Stimulated activated CD4-positive, alpha-beta T cell treated with anti-CD3 and anti-CD28 coated beads, TNF-alpha, amount 100 ng/mL, for 4 hours (primary cell): Measurements from ENCODE around the gene DENND4A.
"Not testable (repeated sequence)": the region's sequence is repeated elsewhere in the genome, so short reads cannot be mapped to it uniquely, and the experiment has no call there.

Experiments
- DNase-seq, 3 experiments: peaks; one replicate each; pipeline ENCODE4 v3.0.0-alpha.2; 2020; ENCODE audit warnings: low read depth in 3 of 3

DENND4A gene

DNA sequence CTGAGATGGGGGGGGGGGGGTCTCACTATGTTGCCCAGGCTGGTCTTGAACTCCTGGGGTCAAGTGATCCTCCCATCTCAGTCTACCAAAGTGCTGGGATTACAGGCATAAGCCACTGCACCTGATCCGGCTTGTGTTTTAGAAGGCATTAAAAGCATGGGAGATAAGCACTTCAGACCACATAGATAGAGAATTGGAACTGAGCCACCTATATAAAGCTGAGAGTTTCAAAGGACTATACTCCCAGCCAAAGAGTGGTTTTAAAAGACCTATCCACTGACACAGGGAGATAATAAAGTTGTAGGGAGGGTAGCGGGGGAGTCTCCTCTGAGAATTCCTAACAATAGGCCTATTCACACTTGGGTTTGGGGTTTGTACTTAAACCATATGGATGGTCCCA, 34.8 kb downstream of the DENND4A start:
- DNase-seq = no peak

DNA sequence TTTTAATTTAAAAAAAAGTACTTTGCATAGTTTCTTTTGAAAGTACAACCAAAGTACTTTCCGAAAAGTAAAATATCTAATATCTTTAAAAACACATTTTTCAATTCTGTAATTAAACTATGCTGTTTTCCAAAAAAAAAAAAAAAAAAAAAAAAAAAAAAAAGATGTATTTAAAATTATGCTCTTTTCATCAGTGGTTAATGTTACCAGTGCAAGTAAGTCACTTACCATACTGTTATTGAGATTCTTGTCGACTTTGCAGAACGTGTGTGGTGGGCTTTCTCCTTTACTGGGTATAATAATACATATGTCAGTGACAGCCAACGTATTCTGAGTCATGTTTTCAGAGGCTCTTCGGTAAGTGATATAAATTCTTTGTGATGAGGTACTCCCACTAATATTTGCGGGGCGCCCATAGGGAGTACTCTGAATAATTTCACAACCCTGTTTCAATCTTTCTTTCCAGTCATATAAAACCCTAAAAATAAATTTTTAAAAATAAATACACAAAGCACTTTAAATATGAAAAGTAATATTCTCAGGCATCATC, 39.9 kb downstream of the DENND4A start:
- no peak for DNase-seq

DNA sequence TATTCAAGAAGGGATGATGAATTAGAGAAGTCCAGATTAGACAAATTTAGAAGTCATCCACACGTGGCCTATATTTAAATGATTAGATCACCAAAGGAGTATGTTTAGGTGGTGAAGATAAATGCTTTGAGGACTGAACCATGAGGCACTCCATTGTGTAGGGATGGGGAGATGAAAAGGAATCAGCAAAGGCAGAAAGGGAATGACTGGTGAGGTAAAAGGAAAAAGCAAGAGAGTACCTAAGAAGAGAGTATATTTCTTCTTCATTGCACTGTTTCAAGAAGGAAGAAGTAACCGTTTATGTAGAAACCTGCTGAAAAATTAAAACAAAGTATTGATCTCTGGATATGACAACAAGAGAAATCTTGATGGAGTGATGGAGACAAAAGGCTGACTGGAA, 40.7 kb downstream of the DENND4A start:
- DNase-seq = no peak

DNA sequence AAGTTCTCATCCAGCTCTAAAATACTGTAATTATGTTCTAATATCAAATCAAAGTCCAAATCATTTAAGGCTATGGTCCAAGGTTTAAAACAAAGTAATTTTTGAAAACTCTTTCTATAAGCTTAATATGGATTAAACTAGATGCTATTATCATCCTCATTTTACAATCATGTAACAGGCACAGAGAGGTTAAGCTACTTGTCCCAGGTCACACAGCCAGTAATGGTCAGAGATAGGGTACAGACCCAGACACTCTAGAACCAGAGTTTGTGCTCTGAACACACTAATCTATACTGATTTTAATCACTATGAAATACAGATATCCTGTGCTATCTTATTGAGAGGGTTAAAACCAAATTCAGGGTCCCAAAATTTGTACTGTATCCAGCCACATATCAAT, 44.8 kb downstream of the DENND4A start:
- DNase-seq = no peak

DNA sequence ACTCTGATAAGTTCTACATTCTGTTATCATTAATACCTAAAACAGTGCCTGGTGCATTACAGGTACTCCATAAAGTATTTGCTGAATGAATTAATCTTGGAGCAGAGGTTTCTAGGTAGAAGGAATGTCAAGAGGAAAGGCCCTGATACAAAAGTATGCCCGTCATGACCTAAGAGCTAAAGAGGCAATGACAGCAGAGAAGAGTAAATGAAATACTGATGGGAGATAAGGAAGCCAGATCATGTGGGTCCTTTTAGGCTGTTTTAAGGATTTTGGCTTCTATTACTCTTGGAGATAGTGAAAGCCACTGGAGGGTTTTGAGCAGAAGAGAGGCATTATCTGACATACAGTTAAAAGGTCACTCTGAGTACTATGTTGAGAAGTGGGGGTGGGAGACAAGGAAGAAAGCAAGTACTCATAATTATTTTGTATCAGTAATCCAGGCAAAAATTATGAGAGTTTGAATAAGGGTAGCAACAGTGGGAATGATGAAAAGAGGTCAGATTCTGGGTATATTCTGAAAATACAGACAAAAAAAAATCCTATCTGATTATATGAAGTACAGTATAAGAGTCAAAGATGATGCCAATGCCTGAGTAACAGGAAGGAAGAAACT, 48.3 kb downstream of the DENND4A start:
- no peak for DNase-seq

DNA sequence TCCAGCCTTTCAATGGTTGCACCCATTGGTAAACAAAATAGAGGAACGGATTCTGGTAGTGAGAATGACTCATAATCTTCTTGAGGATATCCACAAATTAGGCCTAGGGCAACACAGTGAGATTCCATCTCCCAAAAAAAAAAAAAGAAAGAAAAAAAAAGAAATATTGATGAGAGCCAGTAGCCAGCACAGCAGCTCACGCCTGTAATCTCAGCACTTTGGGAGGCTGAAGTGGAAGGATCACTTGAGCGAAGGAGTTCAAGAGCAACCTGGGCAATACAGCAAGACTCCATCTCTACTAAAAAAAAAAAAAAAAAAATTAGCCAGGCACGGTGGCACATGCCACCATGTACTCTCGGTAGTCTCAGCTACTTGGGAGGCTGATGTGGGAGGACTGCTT, 51.9 kb downstream of the DENND4A start:
- DNase-seq = no peak

DNA sequence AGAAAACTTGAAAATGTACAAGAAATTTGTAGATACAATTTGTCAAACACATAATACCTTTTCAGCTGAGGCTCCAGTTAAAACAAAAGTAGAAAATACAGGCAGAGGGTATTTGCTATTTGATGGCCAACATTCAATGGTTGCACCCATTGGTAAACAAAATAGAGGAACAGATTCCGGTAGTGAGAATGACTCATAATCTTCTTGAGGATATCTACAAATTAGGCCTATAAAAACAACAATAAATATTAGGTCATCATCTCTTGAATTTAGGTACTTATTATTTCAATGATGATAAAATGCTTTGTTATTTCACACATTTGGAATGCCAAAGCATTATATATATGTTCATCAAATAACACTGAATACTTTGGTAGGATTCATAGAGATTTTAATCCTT, 53.4 kb downstream of the DENND4A start:
- no peak for DNase-seq

DNA sequence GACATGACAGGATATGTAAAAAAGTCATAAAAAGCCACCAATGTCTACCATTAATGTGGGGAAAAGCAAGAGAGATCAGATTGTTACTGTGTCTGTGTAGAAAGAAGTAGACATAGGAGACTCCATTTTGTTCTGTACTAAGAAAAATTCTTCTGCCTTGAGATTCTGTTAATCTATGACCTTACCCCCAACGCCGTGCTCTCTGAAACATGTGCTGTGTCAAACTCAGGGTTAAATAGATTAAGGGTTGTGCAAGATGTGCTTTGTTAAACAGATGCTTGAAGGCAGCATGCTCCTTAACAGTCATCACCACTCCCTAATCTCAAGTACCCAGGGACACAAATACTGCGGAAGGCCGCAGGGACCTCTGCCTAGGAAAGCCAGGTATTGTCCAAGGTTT, 58.5 kb downstream of the DENND4A start:
- DNase-seq = not testable (repeated sequence)

DNA sequence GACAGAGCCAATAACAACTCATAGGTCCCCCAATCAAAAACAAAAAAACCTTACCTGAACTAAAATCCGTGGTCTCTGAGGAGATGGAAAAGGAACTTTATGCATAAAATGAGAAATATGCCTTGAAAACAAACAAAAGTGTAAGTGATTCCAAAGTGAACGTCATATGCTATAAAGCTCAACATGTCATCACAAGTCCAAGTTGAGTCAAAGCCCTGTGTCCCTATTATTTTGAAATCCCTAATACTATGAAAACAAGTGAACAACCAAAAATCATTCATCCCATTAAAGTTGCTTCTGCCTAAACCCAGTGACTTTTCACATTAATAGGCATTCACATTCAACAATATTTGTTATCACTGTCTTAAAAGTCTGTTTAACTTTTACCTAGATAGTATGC, 59.4 kb downstream of the DENND4A start:
- DNase-seq = no peak

DNA sequence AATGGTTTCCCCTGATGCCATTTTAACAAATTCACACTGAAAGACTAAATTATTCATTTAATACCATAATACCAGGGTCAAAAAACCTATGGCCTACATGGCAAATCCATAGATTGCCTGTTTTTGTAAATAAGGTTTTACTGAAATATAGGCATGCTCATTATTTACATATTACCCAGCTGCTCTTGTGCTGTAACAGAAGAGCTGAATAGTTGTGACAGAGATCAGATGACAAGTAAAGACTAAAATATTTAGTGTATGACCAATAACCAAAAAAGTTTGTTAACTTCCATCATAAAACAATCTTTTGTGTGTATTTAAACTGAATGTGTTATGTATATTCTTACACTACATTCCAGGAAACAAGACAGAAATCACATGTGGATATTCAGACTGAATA, 60.2 kb downstream of the DENND4A start:
- DNase-seq = no peak

DNA sequence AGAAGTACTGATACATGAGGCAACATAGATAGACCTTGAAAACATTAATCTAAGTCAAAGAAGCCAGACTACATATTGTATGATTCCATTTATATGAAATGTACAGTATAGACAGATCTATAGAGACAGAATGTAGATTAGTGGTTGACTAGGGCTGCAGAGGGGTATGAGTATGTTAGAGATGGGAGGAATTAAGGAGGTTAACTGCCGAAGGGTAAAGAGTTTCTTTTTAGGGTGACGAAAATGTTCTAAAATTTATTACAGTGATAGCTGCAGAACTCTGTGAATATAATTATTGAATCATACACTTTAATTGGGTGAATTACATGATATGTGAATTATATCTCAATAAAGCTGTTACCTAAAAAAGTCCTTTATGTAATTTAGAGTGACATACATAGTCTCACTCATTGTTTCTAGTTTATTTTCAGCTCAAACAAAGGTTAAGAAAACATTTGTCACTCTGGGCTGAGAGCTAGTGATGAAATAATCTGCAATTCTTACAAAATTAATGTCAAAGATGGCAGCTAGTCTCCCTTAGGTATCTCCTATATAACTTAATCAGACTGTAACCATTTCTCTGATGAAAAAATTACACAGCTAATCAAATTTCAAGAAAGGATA, 61.4 kb downstream of the DENND4A start:
- DNase-seq = no peak

DNA sequence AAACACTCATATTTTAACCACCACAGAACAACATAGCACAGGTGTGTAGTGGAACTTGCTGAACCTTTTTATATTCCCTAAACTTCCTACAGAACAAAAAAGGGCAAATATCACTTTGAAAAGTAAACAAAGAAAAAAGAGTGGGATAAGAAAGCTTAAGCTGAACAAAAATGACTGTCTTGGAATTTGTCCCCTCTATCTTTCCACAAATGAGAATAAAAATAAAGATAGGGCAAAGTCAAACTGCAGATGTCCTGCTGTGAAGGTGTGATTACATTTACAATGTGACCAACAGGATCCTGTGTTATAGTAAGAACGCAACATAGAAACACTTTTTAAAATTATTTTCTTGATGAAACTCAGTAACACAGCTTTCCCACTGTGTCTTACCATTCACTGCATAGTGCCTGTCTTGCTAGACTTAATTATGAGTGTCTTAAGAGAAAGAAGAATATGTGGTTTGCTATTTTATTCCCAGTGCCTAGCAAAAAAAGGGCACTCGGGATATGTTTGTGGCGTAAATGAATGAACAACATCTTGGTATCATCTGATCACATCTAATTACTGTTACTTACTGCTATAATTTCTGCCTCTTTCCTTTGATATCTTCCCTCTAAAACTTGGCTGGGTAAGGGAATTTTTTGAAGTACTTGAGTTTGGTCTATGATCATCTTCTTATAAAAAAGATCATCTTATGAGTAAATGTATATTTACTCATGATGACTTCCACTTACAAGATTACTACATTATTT, 67.5 kb downstream of the DENND4A start:
- no peak for DNase-seq

DNA sequence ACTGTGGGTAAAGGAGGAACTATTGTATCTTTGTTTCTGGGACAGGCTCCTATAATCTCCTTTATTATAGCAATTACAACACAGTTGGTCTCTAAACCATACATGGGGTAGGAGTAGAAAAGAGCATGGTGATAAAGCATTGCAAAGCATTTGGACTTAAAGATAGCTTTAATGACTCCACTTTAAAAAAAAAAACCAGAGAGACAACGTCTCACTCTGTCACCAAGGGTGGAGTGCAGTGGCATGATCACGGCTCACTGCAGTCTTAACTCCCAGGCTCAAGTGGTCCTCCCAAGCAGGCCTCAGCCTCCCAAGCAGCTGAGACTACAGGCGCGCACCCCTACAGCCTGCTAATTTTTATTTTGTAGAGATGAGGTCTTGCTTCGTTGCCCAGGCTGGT, 68.2 kb downstream of the DENND4A start:
- DNase-seq = no peak

DNA sequence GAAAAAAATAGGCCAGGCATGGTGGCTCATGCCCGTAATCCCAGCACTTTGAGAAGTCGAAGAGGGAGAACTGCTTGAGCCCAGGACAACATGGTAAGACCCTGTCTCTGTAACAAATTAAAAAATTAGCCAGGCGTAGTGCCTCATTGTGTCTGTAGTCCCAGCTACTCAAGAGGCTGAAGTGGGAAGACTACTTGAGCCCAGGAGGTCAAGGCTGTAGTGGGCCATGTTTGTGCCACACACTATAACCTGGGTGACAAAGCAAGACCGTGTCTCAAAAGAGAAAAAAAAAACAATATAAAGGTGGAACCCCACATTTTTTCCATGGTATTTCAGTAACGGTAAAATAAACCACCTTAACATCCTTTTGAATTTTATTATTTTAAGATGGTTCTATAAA, 69.9 kb downstream of the DENND4A start:
- no peak for DNase-seq

DNA sequence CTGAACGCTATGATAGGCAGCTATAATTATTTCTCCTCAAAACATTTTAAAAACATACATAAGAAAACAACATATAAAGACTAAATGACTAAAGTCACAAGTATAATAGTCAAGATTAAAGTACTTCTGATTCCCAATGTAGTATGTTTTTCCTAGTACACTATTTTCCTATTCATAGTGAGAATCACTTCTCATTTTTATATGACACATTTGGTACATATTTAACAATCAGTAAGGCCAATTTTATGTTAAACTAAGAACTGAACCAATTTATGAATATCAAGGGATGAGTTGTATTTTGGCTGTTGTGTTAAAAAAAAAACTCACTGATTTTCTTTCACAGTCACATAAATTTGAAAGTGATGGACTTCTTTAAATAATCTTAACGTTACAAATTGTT, 79.7 kb downstream of the DENND4A start:
- DNase-seq = no peak

DNA sequence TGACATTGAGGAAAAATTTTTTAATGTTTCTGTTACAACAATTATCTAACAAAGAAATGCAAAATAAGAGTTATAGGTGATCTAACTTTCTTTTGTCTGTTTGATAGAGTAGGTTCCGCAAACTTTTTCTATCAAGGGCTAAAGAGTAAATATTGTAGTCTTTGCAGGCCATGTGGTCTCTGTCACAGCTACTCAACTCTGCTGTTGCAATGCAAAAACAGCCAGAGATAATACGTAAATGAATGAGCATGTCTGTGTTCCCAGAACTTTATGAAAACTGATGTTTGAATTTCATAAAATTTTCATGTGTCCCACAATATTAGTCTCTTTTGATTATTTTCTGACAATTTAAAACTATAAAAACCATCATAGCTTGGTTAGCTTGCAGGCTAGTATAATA, 97.0 kb downstream of the DENND4A start:
- DNase-seq = no peak

DNA sequence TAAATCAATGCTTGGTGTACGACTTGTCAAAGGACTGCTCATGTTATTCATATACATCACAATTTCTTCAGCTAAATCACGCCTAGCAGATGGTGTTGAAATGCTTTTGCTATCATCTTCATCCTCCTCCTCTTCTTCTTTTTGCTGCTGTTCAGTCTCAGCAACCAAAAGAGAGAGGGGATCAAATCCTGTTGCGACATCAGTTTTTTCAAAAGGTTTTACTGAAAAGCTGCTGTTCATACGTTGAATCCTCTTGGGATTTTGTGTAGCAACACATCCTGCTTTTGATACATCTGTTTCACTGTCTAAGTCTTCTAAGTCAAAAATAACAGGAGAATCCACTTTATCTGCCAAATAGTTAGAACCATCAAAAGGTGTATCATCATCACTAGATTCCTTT, 101.3 kb downstream of the DENND4A start:
- no peak for DNase-seq

DNA sequence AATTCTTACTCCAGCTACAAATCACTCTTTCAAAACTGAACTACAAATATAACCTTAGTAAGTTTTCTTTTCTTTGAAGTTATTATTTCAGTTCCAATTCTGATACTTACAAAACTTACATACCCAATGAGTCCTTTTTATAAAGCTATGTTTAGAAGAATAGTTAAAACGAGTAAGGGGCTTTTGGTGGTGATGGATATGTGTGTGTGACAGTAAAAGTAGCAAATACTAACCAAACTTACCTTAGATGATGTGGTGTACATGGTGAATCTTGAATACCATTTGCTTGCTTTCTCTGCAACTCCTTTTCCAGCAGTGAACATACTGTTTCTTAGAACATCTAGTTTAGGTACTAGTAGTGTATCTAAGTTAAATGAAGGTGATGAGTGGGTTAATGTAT, 101.9 kb downstream of the DENND4A start:
- no peak for DNase-seq

DNA sequence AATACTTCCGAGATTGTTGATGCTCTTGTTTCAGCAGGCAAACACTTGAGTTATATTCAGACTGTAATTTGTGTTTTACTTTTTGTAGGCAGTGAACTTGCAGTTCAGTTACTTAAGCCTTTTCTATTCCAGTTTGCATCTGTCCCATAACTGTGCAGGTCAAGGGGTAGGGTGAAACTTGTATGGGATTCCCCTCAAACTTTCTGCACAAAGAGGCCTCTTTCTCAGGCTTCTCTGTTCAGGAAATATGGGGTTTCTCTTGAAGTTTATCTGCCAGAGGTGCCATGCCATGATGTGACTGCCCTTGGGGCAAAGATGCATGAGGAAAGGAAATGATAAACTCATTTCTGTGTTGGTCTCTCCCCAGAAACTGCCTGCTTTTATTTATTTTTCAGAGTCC, 103.6 kb downstream of the DENND4A start:
- no peak for DNase-seq

DNA sequence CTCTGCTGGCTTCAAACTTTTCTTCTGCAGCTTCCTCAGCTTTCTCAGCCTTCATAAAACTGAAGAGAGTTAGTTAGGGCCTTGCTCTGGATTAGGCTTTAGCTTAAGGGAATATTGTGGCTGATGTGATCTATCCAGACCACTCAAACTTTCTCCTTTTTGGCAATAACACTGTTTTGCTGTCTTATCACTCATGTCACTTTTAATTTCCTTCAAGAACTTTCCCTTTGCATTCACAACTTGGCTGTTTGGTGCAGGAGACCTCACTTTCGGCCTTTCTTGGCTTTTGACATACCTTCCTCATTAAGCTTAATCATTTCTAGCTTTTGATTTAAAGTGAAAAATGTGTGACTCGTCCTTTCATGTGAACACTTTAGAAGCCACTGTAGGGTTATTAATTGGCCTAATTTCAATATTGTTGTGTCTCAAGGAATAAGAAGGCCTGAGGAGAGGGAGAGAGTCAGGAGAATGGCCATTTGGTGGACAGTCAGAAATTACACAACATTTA, 109.6 kb downstream of the DENND4A start:
- DNase-seq = no peak

DNA sequence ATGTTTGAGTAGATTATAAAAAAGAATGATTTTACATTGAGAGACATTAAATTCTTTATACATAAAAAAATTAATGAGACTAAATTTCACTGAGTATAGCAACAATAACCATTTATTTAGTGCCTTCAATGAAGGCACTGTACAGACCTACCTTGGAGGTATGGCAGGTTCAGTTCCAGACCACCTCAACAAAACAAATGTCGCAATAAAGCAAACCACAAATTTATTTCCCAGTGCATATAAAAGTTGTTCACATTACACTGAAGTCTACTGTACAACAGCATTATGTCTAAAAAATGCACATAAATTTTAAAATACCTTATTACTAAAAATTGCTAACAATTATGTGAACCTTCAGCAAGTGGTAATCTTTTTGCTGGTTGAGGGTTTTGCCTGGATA, 111.5 kb downstream of the DENND4A start:
- DNase-seq = no peak

DNA sequence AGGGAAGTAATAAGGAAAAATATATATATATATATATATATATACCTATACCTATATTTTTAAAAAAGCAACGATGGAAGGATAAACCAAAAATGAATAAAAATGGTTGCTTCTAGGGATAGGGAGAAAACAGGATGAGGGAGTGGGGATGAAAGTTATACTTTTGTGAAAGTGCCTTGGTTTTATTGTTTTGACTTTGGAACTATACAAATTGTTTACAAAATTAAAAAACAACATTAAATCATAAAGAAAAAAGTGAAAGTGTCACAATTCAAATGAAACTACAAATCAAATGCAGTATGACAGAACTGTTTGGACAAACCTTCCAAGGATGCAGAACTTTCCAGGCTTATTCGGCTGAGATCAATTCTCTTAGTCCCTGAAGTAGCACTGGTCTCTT, 116.0 kb downstream of the DENND4A start:
- DNase-seq = no peak

DNA sequence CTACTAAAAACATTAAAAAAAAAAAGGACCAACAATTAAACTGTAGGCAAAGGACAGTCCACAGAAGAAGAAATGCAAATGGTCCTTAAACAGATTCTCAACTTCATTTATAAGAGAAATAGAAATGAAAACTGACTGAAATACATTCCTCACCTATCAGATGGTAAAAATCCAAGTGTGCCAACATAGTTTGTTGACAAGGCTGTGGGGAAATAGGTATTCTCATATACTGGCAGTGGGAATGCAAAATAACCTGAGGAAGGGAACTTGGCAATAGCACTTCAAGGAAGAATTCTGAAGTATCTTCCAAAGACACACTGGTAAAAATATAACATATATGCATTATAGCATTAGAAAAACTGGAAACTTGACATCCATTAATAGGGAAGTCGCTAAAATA, 116.5 kb downstream of the DENND4A start:
- DNase-seq = no peak
